Urinary bladder (tissue), 4 donors: Measurements from ENCODE around the gene HELZ. TPM values are rescaled to one million over a fixed set of nuclear protein-coding genes. Genes with fewer than 3 reads are reported as not detected.

ENCODE experiments used
- DNase-seq: peaks from one replicate; pipeline ENCODE4 v3.0.0-alpha.2; 2015; ENCODE audit errors: extremely low spot score
- H3K27ac ChIP-seq: one replicate; pipeline ENCODE4 v1.5.1; 2013; ENCODE audit warnings: low read depth, mild to moderate bottlenecking, moderate library complexity
- H3K36me3 ChIP-seq: one replicate; pipeline ENCODE4 v1.6.1; 2013; ENCODE audit warnings: mild to moderate bottlenecking, moderate library complexity; ENCODE audit not compliant: insufficient read depth
- H3K4me1 ChIP-seq: one replicate; pipeline ENCODE4 v1.6.1; 2013; ENCODE audit warnings: mild to moderate bottlenecking, moderate library complexity; ENCODE audit not compliant: insufficient read depth
- H3K4me3 ChIP-seq: one replicate; pipeline ENCODE4 v1.5.1; 2013; ENCODE audit warnings: low read depth, low read length
- WGBS: extraction: QIAGEN DNeasy Blood & Tissue Kit; methylation state at CpG from one replicate; pipeline ENCODE4 v1.1.7; 2013; 5-methylcytosine and 5-hydroxymethylcytosine counted together
- polyA plus RNA-seq: library from polyadenylated mRNA; stranded (reverse); fragments of 200-250 nt; gene quantifications from one replicate; pipeline ENCODE4 v1.2.3, GENCODE V29; 2013
- small RNA-seq: library from RNA; depleted of rRNA; stranded (forward); fragments of <200 nt; gene quantifications from one replicate; pipeline ENCODE3, GENCODE V24; 2014
- total RNA-seq: library from RNA; depleted of rRNA; stranded (reverse); fragments of >200 nt; gene quantifications from one replicate; pipeline ENCODE4 v1.2.3, GENCODE V29; 2014
- donor health status: healthy with polysubstance abuse.
- donor health status: healthy.

The HELZ gene
- total and polyA plus RNA-seq, 2 donors, result 7.8 to 129 TPM

GRCh38 chr17:67021196-67021595 is 223.8 kb downstream of the HELZ start:
- no peak for DNase-seq
- WGBS, result 95% methylated on average over 7 of the region's 7 CpGs
- no peak overlapping the region for H3K4me3 ChIP-seq
- H3K4me1 ChIP-seq, result no peaks in the 10 kb centered on the region
- no peaks in the 10 kb centered on the region for H3K36me3 ChIP-seq
- no peak overlapping the region for H3K27ac ChIP-seq

Small RNA genes within 50 kb of the gene (small RNA-seq; reads per million reads assigned to genes)
- not detected for gene AC007448.1
- gene RF00393, result not detected
- not detected for gene RNA5SP447

Other genes with a start within 250 kb of the HELZ start
- 0.53 TPM for gene CACNG1, start 200.6 kb downstream of the HELZ start, total RNA-seq
- not detected for gene CACNG1, start 200.6 kb downstream of the HELZ start, polyA plus RNA-seq
- gene PSMD12, start 121.4 kb upstream of the HELZ start, total RNA-seq, result 48.0 TPM
- gene PSMD12, start 121.4 kb upstream of the HELZ start, polyA plus RNA-seq, result 21.1 TPM
- gene PITPNC1, start 132.1 kb upstream of the HELZ start, total RNA-seq, result 9.3 TPM
- 13.4 TPM for gene PITPNC1, start 132.1 kb upstream of the HELZ start, polyA plus RNA-seq